Neural crest cell (in vitro differentiated cells): ENCODE measurements around the gene USP35. TPM values are rescaled to one million over a fixed set of nuclear protein-coding genes. Genes with fewer than 3 reads are reported as not detected.

Experiments used
- DNase-seq: peaks from one replicate; pipeline ENCODE4 v3.0.0; 2021; ENCODE audit warnings: low read depth, mixed read lengths, low spot score
- H3K27ac Mint-ChIP-seq: one replicate; pipeline ENCODE4 v1.8.0; 2021; ENCODE audit warnings: mild to moderate bottlenecking, mixed read lengths; ENCODE audit not compliant: unreplicated experiment
- H3K27me3 Mint-ChIP-seq: 2 replicates; pipeline ENCODE4 v1.8.0; 2021; ENCODE audit warnings: low read depth, mild to moderate bottlenecking, mixed read lengths
- H3K36me3 Mint-ChIP-seq: 2 replicates; pipeline ENCODE4 v1.8.0; 2021; ENCODE audit warnings: low read depth, mild to moderate bottlenecking, mixed read lengths
- H3K4me1 Mint-ChIP-seq: 2 replicates; pipeline ENCODE4 v1.8.0; 2021; ENCODE audit warnings: mixed read lengths
- H3K4me3 Mint-ChIP-seq: one replicate; pipeline ENCODE4 v1.8.0; 2021; ENCODE audit warnings: mild to moderate bottlenecking, mixed read lengths
- H3K9me3 Mint-ChIP-seq: 2 replicates; pipeline ENCODE4 v1.8.0; 2021; ENCODE audit warnings: mixed read lengths
- long read RNA-seq: library from polyadenylated mRNA; unstranded; transcript quantifications from one replicate; pipeline ENCODE4 v2.0.0, GENCODE V29; 2020
- total RNA-seq: library from RNA; stranded (reverse); gene quantifications from 2 replicates; pipeline ENCODE4 v1.2.1, GENCODE V29; 2021
- TF ChIP-seq, protein P1 (sequence below): fragments of 200-600 bp; sonication (generic); conservative IDR thresholded peaks from 2 replicates; pipeline ENCODE4 v1.5.0; 2021; ENCODE audit warnings: antibody characterized with exemption, mild to moderate bottlenecking

The USP35 gene, protein sequence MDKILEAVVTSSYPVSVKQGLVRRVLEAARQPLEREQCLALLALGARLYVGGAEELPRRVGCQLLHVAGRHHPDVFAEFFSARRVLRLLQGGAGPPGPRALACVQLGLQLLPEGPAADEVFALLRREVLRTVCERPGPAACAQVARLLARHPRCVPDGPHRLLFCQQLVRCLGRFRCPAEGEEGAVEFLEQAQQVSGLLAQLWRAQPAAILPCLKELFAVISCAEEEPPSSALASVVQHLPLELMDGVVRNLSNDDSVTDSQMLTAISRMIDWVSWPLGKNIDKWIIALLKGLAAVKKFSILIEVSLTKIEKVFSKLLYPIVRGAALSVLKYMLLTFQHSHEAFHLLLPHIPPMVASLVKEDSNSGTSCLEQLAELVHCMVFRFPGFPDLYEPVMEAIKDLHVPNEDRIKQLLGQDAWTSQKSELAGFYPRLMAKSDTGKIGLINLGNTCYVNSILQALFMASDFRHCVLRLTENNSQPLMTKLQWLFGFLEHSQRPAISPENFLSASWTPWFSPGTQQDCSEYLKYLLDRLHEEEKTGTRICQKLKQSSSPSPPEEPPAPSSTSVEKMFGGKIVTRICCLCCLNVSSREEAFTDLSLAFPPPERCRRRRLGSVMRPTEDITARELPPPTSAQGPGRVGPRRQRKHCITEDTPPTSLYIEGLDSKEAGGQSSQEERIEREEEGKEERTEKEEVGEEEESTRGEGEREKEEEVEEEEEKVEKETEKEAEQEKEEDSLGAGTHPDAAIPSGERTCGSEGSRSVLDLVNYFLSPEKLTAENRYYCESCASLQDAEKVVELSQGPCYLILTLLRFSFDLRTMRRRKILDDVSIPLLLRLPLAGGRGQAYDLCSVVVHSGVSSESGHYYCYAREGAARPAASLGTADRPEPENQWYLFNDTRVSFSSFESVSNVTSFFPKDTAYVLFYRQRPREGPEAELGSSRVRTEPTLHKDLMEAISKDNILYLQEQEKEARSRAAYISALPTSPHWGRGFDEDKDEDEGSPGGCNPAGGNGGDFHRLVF
- total RNA-seq, result 9.3 and 11.1 TPM in 2 replicates
- long read RNA-seq, partial matches to known transcripts, result 0 of 1 reads
- long read RNA-seq, other reads (novel, unspliced or antisense), result 1 of 1 reads

DNA sequence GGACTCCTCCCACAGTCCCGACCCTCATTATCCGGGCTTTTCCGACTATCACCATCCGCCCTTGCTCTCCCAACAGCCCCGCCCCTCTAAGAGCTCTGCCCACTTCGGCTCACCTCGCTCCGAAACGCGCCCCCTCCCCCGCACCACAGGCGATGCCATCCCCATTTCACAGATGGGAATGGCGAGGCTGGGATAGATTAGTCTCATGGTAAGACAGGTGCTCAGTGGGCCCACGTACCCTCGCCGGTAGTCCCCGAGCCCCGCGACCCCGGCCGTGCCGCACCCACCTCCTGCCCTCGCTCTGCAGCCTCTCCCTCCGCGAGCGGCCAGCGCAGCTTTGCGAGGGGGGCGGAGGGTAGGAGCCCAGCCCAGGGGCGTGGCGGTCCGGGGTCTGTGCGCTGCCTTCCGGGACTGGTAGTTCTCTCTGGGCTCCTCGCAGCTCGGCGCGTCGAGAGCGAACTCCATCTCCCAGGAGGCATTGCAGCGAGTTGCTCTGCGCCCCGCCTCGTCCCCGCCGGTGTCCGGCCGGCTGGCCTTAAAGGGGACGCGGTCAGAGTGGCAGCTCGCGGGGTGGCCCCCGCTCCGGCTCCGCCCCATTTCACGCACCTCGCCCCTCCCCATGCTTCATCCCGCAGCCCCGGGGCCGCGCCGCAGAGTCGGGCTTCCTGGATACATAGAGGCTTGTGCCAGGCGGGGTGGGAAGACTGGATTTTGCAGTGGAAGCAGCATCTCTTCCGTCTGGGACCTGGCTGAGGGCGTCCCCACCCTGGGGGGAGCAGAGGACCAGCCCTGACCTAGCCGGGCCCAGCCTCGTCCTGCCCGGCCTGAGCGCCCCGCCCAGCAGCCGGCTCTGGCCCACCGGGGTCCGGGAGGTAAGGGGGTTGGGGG is at the start of gene USP35, which contains the start of gene KCTD21:
TSS of gene USP35 (plus strand) at position 634 of the 888 bp plus-strand sequence. CDS start 7,327 bp downstream, outside the sequence.
TSS of gene KCTD21 (minus strand) at position 341 of the 888 bp plus-strand sequence. CDS start 14,072 bp downstream, outside the sequence.
- H3K9me3 Mint-ChIP-seq, result no peaks in the 10 kb centered on the region
- TF ChIP-seq, protein P1, sequence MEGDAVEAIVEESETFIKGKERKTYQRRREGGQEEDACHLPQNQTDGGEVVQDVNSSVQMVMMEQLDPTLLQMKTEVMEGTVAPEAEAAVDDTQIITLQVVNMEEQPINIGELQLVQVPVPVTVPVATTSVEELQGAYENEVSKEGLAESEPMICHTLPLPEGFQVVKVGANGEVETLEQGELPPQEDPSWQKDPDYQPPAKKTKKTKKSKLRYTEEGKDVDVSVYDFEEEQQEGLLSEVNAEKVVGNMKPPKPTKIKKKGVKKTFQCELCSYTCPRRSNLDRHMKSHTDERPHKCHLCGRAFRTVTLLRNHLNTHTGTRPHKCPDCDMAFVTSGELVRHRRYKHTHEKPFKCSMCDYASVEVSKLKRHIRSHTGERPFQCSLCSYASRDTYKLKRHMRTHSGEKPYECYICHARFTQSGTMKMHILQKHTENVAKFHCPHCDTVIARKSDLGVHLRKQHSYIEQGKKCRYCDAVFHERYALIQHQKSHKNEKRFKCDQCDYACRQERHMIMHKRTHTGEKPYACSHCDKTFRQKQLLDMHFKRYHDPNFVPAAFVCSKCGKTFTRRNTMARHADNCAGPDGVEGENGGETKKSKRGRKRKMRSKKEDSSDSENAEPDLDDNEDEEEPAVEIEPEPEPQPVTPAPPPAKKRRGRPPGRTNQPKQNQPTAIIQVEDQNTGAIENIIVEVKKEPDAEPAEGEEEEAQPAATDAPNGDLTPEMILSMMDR, result no peak
- no peaks in the 10 kb centered on the region for H3K36me3 Mint-ChIP-seq
- peaks cover 48% of the 10 kb centered on the region for H3K4me1 Mint-ChIP-seq
- H3K27ac Mint-ChIP-seq, result peak within 1 kb of the TSS; percentile 92
- H3K4me3 Mint-ChIP-seq, result peak within 1 kb of the TSS; percentile 100
- H3K27me3 Mint-ChIP-seq, result no peaks in the 10 kb centered on the region
- DNase-seq, result peak; percentile 89

DNA sequence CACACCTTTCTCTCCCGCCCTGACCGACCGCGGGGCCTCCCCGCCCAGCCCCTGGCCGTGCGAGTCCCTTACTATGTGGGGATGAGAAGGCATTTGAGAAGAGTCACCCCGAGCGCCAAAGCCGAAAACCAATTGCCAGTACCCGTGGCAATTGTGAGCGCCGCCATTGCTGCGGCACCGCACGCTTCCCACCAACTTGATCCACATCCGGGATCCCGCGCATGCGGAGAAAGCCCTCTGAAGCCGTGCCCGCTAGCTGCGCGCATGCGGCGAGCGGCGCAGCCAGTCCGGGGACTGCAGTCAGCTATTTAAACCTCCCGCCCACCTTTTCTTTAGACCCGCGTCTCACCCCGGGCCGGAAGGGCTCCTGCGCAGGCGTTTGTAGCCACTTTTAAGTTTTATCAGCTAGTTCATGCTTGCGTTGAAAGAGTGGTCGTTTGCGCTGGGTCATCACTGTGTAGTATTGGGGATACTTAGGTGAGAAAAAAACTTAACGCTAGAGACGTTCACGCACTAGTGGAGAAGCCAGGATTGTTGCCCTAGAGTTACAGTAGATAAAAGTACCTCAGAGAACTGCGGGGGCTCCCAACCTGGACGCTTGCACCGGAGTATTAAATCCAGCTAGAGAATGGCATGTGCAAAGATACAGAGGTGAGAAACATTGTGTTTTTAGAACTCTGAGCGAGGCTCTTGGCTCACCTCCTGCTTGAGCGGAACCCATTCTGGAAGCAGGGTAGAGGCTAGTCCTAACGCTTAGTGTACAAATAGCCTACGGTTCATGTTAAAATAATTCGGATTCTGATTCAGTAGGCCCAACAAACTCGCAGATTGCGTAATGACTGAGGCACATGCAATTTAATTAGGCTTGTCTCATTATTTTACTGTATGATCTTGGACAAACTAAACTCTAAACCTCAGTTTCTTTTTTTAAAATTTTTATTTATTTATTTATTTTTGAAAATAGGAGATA is 49.0 kb upstream of the USP35 start, which contains the start of gene ALG8:
TSS of gene ALG8 (minus strand) at position 205 of the 970 bp plus-strand sequence. CDS start at position 167, 38 bp downstream.
- Mint-ChIP-seq H3K4me1 (peaks cover 50% of the 10 kb centered on the region), H3K4me3 (peak within 1 kb of the TSS; percentile 98), H3K27me3 (no peaks in the 10 kb centered on the region), H3K36me3 (peaks cover 25% of the 10 kb centered on the region), H3K9me3 (peaks cover under 1% of the 10 kb centered on the region), H3K27ac (peak within 1 kb of the TSS; percentile 95)
- DNase-seq, result peak; percentile 92
- TF ChIP-seq, protein P1, result no peak

DNA sequence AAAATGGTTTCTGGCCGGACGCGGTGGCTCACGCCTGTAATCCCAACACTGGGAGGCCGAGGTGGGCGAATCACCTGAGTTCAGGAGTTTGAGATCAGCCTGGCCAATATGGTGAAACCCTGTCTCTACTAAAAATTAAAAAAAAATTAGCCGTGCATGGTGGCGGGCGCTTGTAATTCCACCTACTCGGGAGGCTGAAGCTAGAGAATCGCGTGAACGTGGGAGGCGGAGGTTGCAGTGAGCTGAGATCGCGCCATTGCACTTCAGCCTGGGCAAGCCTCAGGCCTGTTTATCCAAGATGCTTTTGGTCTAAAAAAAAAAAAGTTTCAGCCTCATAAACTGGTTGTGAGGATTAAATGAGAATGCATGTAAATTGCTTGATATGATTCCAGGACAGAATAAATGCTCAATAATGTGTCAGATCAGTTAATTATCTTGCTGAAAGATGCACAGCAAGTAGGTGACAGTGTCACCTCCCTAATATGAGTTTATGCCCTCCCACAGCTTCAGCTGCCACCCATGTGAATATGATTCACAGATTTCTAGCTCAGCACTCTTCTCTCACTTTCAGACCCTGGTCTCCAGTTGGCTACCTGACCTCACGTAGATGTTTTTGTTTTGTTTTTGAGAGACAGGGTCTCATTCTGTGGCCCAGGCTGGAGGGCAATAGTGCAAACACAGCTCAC is 48.2 kb upstream of the USP35 start:
- Mint-ChIP-seq H3K4me3 (peak overlapping the region; percentile 98), H3K36me3 (peaks cover 23% of the 10 kb centered on the region), H3K9me3 (no peaks in the 10 kb centered on the region), H3K27me3 (no peaks in the 10 kb centered on the region), H3K4me1 (peaks cover 50% of the 10 kb centered on the region), H3K27ac (peak overlapping the region; percentile 8)
- DNase-seq, result no peak
- TF ChIP-seq, protein P1, result no peak

DNA sequence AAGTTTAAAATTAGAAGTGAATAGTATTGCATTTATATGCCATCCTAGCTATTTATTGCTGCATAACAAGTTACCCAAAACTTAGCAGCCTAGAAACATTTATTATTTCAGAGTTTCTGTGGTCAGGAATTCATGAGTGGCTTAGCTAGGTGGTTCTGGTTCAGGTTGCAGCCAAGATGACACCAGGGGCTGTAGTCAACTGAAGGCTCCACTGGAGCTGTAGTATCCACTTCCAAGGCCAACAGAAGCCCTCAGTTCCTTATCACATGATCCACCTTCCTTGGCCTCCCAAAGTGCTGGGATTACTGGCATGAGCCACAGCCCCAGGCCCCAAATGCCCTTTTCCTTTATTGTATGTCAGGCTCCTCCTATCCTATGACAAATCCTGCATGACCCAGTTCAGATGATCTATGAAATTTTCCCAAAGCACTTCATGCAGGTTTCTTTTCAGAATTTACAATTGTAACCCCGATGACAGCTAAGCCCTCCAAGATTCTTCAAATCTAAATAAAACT is 43.2 kb upstream of the USP35 start:
- no peaks in the 10 kb centered on the region for H3K27me3 Mint-ChIP-seq
- TF ChIP-seq, protein P1, result no peak
- no peak for DNase-seq
- H3K27ac Mint-ChIP-seq, result no peak overlapping the region
- peaks cover 13% of the 10 kb centered on the region for H3K4me1 Mint-ChIP-seq
- peaks cover 7% of the 10 kb centered on the region for H3K36me3 Mint-ChIP-seq
- peak overlapping the region; percentile 16 for H3K4me3 Mint-ChIP-seq
- no peaks in the 10 kb centered on the region for H3K9me3 Mint-ChIP-seq
